KMS-11 (cell line): ENCODE data around the gene SULT1A3.

Experiments
- H2AFZ ChIP-seq: fragments of 200-600 bp; sonication (generic); 2 replicates; pipeline ENCODE4 v1.6.1; 2016; ENCODE audit warnings: antibody characterized with exemption, mixed run types, low read depth
- H3K27ac ChIP-seq: fragments of 200-600 bp; sonication (generic); 2 replicates; pipeline ENCODE4 v1.6.1; 2016; ENCODE audit warnings: mild to moderate bottlenecking, mixed run types
- H3K27me3 ChIP-seq: fragments of 200-600 bp; sonication (generic); 2 replicates; pipeline ENCODE4 v1.6.1; 2017; ENCODE audit warnings: mild to moderate bottlenecking, low read depth, mixed run types, moderate library complexity; ENCODE audit not compliant: insufficient read depth
- H3K36me3 ChIP-seq: fragments of 200-600 bp; sonication (generic); 2 replicates; pipeline ENCODE4 v1.6.1; 2017; ENCODE audit warnings: mild to moderate bottlenecking, mixed run types; ENCODE audit not compliant: insufficient read depth
- H3K4me1 ChIP-seq: fragments of 200-600 bp; sonication (generic); 2 replicates; pipeline ENCODE4 v1.6.1; 2016; ENCODE audit warnings: mild to moderate bottlenecking, low read depth, mixed run types; ENCODE audit not compliant: poor library complexity, severe bottlenecking
- H3K4me2 ChIP-seq: fragments of 200-600 bp; sonication (generic); 2 replicates; pipeline ENCODE4 v1.7.0; 2016; ENCODE audit warnings: mild to moderate bottlenecking, mixed run types
- H3K4me3 ChIP-seq: fragments of 200-600 bp; sonication (generic); IDR thresholded peaks from 2 replicates; pipeline ENCODE4 v1.6.1; 2017; ENCODE audit warnings: low read depth, low read length, mixed read lengths; ENCODE audit not compliant: insufficient read depth
- H3K79me2 ChIP-seq: fragments of 200-600 bp; sonication (generic); 2 replicates; pipeline ENCODE4 v1.6.1; 2016; ENCODE audit warnings: low read depth, mixed run types; ENCODE audit not compliant: insufficient read depth
- H3K9ac ChIP-seq: fragments of 200-600 bp; sonication (generic); 2 replicates; pipeline ENCODE4 v1.6.1; 2016; ENCODE audit warnings: mild to moderate bottlenecking, mixed run types
- H4K20me1 ChIP-seq: fragments of 200-600 bp; sonication (generic); 2 replicates; pipeline ENCODE4 v1.6.1; 2016; ENCODE audit warnings: mild to moderate bottlenecking, mixed run types; ENCODE audit not compliant: insufficient read depth
- TF ChIP-seq, protein P1 (sequence below): fragments of 200-600 bp; sonication (generic); conservative IDR thresholded peaks from 2 replicates; pipeline ENCODE4 v1.6.1; 2017; ENCODE audit warnings: low read depth, mild to moderate bottlenecking, antibody characterized with exemption, low read length, moderate library complexity, mixed read lengths

SULT1A3 gene

DNA sequence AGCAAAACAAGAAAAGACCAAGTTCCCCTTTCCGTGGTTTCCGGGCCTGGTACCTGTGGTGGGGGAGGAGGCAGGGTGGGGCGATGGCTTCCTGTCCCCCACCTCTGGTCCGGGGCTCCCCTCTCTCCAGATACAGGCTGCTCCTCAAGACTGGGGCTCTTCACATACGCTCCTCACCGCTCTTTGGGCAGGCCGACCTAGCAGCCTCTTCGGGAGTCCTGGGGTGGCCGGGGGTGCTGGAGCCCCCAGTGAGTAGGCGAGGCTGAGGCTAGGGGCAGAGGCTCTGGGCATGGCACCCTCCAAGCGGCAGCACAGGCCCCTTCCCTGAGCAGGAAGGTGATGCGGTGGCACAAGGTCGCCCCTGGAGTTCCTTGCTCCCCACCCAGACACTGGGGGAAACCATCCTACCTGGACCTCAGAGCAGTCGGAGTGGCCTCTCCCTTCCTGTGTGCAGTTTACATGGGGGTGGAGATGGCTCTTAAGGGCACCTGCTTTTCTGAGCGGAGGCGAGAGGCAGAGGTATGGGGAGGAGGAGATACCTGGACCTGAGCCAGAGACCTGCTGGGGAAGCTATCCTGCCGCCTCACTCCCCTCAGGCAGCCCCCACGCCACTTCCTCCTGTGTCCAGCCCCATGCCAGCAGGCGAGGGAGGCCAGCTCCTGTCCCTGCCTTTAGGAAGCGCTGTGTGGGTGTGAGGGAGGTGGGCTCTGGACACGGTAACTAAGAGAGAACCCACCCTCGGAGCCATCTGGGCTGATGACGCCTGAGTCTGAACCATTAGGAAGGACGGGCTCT lies 14.8 kb upstream of the SULT1A3 start:
- Histone ChIP-seq H3K4me2 (peak overlapping the region; percentile 97), H3K79me2 (peaks cover 30% of the 10 kb centered on the region), H4K20me1 (no peaks in the 10 kb centered on the region), H3K36me3 (no peaks in the 10 kb centered on the region), H3K4me3 (peak overlapping the region; percentile 37), H3K27ac (peak overlapping the region; percentile 53), H2AFZ (peak overlapping the region; percentile 86; the same call in 1 of the 2 replicates), H3K4me1 (peaks cover 34% of the 10 kb centered on the region), H3K27me3 (no peaks in the 10 kb centered on the region), H3K9ac (peak overlapping the region; percentile 66)
- TF ChIP-seq, protein P1, sequence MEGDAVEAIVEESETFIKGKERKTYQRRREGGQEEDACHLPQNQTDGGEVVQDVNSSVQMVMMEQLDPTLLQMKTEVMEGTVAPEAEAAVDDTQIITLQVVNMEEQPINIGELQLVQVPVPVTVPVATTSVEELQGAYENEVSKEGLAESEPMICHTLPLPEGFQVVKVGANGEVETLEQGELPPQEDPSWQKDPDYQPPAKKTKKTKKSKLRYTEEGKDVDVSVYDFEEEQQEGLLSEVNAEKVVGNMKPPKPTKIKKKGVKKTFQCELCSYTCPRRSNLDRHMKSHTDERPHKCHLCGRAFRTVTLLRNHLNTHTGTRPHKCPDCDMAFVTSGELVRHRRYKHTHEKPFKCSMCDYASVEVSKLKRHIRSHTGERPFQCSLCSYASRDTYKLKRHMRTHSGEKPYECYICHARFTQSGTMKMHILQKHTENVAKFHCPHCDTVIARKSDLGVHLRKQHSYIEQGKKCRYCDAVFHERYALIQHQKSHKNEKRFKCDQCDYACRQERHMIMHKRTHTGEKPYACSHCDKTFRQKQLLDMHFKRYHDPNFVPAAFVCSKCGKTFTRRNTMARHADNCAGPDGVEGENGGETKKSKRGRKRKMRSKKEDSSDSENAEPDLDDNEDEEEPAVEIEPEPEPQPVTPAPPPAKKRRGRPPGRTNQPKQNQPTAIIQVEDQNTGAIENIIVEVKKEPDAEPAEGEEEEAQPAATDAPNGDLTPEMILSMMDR = no peak

DNA sequence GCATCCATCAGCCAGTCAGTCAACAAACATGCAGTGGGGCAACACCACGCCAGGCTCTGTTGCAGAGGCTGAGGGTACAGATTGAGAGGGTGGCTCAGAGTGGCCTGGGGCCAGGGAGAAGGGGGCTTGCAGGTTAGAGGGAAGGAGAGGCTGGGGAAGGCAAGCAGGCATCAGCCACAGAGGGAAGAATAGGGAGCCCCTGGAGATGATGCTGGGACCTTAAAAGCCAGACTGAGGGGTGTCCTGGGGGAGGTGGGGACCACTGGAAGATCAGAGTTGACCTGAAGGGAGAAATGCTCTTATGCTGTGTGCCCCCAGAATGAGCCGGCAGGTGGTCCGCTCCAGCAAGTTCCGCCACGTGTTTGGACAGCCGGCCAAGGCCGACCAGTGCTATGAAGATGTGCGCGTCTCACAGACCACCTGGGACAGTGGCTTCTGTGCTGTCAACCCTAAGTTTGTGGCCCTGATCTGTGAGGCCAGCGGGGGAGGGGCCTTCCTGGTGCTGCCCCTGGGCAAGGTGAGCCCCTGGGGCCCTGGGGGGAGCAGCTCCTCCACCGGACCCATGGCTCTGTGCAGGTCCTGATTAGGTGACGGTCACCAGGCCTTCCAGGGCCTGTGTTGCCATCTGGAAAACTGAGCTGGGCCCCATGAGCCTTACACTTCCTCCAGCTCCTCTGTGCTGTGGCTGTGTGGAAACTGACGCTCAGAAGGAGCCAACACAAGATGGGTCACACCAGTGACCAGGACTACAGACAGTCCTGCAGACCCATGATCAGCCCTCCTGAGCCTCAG lies 14.0 kb upstream of the SULT1A3 start:
- H3K9ac ChIP-seq = peak overlapping the region; percentile 66; the same call in 1 of the 2 replicates
- peaks cover 30% of the 10 kb centered on the region for H3K79me2 ChIP-seq
- H2AFZ ChIP-seq = no peak overlapping the region
- H3K36me3 ChIP-seq = no peaks in the 10 kb centered on the region
- TF ChIP-seq, protein P1 = no peak
- H3K4me3 ChIP-seq = no peak overlapping the region
- no peaks in the 10 kb centered on the region for H3K27me3 ChIP-seq
- peak overlapping the region; percentile 97 for H3K4me2 ChIP-seq
- peaks cover 34% of the 10 kb centered on the region for H3K4me1 ChIP-seq
- peak overlapping the region; percentile 53 for H3K27ac ChIP-seq
- no peaks in the 10 kb centered on the region for H4K20me1 ChIP-seq

DNA sequence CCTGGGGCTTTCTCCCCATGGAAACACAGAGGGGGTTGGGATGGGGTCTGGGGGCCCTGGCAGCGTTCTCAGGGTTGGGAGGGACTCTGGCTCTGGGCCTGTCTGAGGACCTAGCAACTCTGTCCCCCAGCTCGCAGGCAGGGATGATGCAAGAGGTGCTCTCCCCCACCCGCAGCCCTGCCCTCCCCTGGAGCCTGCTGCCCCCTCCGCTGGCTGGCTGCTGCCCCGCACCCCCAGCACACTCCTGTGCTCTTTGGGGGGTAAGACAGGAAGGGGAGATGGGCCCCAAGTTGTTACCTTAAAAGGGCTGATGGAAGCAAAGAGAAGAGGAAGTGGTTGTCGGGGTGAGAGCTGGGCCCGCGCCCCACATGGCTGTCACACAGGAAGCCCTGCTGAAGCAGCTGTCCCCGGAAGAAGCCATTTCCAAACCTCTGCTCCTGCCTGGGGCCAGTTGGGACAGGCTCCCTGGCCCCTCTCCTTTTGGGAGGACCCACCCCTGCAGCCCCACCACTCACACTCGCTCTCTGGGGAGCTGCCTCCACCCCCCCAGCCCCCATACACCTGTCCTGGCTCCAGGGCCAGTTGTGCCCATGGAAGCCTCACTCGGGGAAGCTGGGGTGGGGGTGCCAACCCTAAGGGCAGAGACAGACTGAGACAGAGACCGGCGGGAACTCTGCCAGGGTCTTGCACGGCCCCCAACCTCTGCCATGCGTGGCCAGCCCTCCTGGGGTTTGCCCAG lies 13.2 kb upstream of the SULT1A3 start:
- H3K27me3 ChIP-seq = no peaks in the 10 kb centered on the region
- H3K4me2 ChIP-seq = peak overlapping the region; percentile 97
- no peaks in the 10 kb centered on the region for H3K36me3 ChIP-seq
- H3K4me3 ChIP-seq = no peak overlapping the region
- TF ChIP-seq, protein P1 = no peak
- no peaks in the 10 kb centered on the region for H4K20me1 ChIP-seq
- H3K9ac ChIP-seq = peak overlapping the region; percentile 42; the same call in 1 of the 2 replicates
- peaks cover 30% of the 10 kb centered on the region for H3K79me2 ChIP-seq
- H2AFZ ChIP-seq = 0 out of 2 replicates have a peak overlapping the region, but pooled peaks have one; percentile 28
- H3K4me1 ChIP-seq = peaks cover 34% of the 10 kb centered on the region
- H3K27ac ChIP-seq = peak overlapping the region; percentile 53

DNA sequence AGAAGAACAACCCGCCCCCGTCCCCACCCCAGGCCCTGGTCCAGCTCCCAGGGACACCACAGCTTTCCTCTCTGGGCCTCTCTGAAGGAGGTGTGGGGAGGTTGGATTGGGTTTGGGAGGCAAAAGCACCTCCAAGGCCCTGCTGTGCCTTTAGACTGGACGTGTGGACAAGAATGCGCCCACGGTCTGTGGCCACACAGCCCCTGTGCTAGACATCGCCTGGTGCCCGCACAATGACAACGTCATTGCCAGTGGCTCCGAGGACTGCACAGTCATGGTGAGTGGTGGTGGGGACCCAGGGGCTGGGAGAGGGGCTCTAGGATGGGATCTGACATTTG lies 12.6 kb upstream of the SULT1A3 start:
- peak overlapping the region; percentile 53 for H3K27ac ChIP-seq
- TF ChIP-seq, protein P1 = no peak
- peak overlapping the region; percentile 97 for H3K4me2 ChIP-seq
- H3K36me3 ChIP-seq = no peaks in the 10 kb centered on the region
- H3K27me3 ChIP-seq = no peaks in the 10 kb centered on the region
- no peak overlapping the region for H2AFZ ChIP-seq
- H3K9ac ChIP-seq = peak overlapping the region; percentile 42; the same call in 1 of the 2 replicates
- H3K79me2 ChIP-seq = peaks cover 30% of the 10 kb centered on the region
- no peak overlapping the region for H3K4me3 ChIP-seq
- no peaks in the 10 kb centered on the region for H4K20me1 ChIP-seq
- H3K4me1 ChIP-seq = peaks cover 34% of the 10 kb centered on the region
